SKM-1 (cell line): Measurements from ENCODE around the gene TRIM51.
"Not testable (repeated sequence)": the region's sequence is repeated elsewhere in the genome, so short reads cannot be mapped to it uniquely, and the experiment has no call there.

Source experiments
- DNase-seq: peaks from one replicate; lab custom pipeline; 2025; ENCODE audit not compliant: unreplicated experiment; lab: John Stamatoyannopoulos, UW

Gene TRIM51, protein sequence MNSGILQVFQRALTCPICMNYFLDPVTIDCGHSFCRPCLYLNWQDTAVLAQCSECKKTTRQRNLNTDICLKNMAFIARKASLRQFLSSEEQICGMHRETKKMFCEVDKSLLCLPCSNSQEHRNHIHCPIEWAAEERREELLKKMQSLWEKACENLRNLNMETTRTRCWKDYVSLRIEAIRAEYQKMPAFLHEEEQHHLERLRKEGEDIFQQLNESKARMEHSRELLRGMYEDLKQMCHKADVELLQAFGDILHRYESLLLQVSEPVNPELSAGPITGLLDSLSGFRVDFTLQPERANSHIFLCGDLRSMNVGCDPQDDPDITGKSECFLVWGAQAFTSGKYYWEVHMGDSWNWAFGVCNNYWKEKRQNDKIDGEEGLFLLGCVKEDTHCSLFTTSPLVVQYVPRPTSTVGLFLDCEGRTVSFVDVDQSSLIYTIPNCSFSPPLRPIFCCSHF

GRCh38 chr11:55882997-55883396 lies at the start of gene TRIM51:
Gene TRIM51, plus strand, starts transcription at chr11:55883297. Its CDS starts 2,132 bp downstream, at chr11:55885429.
- DNase-seq: not testable (repeated sequence)

GRCh38 chr11:55838452-55838851 lies 44.6 kb upstream of the TRIM51 start, which contains the start of gene OR5D16:
Gene OR5D16, plus strand, starts transcription at chr11:55838752. Its CDS starts 0 bp downstream, at chr11:55838752.
- DNase-seq: no peak

DNA sequence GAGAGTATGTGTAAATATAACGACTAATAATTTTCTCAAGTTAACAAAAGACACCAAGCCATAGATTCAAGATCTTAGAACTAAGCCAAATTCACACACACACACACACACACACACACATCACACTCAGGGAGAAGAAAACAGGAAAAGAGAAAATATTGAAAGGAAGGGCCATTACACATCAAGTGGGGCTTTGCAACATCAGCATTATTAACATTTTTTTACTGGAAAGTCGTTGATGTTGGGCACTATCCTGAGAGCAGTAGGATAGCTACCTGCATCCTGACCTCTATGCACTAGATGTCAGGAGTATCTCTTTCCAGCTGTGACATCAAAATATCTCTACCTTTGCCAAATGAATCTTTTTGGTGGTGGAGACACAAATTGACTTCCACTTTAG lies 35.6 kb upstream of the TRIM51 start:
- DNase-seq: no peak

GRCh38 chr11:55849037-55849436 lies 34.1 kb upstream of the TRIM51 start:
- DNase-seq: no peak

DNA sequence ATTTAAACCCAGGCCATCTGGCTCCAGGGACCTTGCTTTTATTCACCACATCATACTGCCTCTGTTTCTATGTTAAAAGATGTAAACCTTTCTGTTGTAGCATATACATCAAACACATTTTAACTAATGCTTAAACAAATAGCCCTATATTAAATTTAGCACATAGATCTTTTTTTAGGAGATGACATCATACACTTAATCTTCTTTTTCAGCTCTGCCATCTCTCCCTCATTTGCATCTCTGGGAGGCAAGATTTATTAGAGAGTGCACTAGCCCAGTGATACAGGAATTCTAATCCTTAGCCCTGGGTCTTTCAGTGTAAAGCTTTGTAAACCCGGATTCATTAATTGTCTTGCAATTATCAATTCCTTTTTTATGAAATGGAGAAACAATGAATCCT lies 31.0 kb upstream of the TRIM51 start:
- DNase-seq: no peak

DNA sequence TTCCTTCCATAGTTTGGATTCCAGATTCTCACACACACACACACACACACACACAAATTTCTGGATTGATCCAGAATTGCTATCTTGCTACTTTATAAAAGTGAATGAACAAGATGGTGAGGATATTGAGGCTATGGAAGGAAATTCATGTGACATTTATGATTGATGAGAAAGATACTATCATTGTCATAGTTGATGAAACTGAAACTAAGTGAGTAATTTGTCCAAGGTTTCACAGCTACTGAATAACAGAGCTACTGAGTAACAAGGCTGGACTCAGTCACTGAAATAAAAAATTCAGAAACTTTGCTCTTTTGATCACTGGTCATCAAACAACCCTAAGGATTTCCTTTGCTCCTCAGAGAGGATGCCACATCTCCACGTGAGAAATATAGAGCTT lies 28.4 kb upstream of the TRIM51 start:
- no peak for DNase-seq

GRCh38 chr11:55867354-55867753 lies 15.7 kb upstream of the TRIM51 start:
- not testable (repeated sequence) for DNase-seq

GRCh38 chr11:55872731-55873130 lies 10.4 kb upstream of the TRIM51 start:
- not testable (repeated sequence) for DNase-seq

DNA sequence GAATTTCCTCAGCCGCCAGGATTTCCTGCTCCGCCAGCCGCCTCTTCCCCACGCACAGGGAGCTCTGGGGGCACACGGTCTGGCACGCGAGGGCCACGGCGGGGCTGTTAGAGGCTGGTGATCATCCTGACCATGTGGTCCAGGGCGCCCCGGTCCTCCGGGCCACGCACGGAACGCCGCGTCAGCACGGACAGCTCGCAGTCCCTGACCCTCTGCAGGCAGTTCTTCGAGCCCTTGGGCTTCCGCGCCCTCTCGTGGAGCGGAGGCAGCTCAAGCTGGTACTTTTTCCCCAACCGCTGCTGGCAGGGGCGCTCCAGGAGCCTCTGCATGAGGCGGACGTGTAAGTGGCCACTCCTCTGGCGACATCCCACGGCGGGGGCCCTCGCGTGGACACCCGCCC lies 10.0 kb upstream of the TRIM51 start:
- not testable (repeated sequence) for DNase-seq

DNA sequence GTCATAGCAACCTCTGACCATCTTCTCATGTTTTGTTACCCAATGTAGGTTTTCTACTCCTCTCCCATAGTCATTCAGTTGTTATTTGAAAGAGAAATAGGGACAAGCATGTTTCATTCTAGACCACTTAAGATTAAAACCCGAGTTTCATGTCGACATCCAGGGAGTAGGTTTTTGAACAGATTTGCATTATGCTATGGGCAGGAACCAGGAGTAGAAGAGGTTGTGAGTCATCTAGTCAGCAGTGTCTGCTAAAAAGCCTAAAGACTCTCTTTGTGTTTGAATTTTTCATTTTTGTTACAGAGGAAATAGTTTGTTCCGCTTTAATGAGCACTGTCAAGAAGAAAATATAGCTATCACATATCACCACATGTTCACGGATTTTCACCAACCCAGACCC lies 1.9 kb downstream of the TRIM51 start:
- DNase-seq: not testable (repeated sequence)

DNA sequence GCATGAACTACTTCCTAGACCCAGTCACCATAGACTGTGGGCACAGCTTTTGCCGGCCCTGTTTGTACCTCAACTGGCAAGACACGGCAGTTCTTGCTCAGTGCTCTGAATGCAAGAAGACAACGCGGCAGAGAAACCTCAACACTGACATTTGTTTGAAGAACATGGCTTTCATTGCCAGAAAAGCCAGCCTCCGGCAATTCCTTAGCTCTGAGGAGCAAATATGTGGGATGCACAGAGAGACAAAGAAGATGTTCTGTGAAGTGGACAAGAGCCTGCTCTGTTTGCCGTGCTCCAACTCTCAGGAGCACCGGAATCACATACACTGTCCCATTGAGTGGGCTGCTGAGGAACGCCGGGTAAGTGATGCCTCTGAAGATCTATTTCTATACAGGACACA lies 2.4 kb downstream of the TRIM51 start:
- not testable (repeated sequence) for DNase-seq

DNA sequence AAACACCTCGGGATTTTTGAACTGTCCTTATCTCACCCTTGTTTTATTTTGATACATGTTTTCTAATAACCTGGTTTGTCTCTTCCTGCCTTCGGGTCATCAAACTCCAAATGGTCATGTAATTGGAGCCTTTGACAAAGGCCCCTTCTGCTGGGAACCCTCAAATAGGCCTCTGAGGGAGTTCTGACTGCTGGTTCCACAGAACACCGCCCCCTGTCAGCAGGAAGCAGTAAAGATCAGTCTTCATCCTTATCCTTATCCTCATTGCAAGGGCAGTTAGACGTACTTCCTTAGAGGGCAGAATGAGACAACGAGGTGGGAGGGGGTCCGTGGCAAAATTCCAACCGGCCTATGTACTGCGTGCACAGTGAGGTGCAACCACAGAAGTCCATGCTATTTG lies 12.1 kb downstream of the TRIM51 start:
- no peak for DNase-seq

DNA sequence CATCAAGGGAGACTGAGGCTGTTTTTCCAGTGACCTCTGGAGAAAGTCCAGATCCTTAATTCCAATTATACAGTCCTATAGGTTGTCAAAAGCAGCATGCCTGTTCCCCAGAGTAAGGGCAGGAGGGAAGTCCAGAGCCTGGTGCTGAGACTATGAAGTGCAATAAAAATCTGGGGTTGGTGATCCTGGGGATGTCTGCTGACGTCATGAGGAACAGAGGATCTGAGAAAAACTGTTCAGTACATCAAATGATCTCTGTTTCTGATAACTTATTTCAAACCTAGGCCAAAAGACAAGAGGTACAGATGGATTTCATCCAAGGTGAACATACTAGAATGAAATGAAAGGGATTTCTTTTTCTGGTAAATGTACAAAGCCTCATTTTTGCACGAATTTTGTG lies 19.2 kb downstream of the TRIM51 start:
- DNase-seq: no peak

DNA sequence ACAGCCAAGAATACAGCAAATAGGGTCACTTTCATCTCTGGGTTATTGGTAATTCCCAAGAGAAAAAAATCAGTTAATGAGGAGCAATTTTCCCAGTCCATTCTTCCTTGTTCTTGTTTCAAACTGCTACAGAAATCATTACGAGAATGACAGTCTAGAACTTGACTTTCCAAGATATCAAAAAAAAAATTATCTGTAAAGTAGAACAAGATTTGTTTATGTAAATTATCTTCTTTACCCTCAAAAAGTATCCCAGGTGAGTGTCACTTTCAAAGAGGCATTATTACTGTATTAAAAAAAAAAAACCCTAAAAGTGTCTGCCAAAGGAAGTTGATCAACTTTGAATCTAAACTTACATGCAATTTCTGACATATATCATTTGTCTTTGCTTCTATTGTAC lies 31.4 kb downstream of the TRIM51 start, which contains the start of gene OR5W2:
OR5W2 (minus strand) TSS at position 101 of the 400 bp plus-strand sequence; CDS start at position 101, 0 bp downstream.
- DNase-seq: no peak

DNA sequence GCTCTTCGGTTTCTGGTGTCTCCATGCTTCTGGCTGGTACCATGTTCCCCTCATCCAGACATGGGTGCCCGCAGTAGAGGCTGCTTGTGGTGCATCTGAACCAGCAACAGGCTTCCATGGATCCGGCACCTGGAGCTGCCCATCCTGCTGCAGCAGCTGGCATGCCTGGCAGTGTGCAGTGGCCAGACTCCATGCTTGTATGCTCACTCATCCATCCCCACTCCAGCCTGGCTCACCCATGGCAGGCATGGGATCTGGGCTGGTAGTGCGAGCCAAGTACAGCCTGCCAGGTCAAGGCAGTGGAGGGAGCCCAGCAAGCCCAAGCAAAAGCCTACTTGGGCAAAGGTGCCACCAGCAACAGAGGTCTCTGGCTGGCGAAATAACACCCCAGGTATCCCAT lies 37.4 kb downstream of the TRIM51 start:
- no peak for DNase-seq

DNA sequence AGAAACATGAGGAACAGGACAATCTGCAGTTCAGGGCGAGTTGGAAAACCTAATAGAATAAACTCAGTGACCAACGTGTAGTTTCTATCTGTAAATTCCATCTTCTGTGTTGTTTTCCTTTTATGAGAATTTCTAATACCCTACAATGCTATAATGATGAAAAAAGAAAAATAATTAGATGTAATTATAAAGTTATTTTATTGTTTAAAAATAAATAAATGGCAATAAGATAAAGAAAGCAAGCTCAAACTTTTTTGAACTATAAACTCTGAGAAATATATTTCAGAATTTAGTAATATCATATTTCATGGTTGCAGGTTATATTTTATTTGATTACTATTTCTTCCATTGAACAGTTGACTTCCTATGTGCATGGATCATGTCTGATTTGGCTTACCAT lies 53.2 kb downstream of the TRIM51 start, which contains the start of gene OR5I1:
OR5I1 (minus strand) TSS at position 101 of the 400 bp plus-strand sequence; CDS start at position 101, 0 bp downstream.
- DNase-seq: no peak
